Ishikawa (cell line): Measurements from ENCODE around the gene SGCD.

Experiments used
- CEBPB ChIP-seq: IDR thresholded peaks from 2 replicates; pipeline ENCODE4 v1.6.1; 2012
- CREB1 ChIP-seq: IDR thresholded peaks from 2 replicates; pipeline ENCODE4 v1.6.1; 2012; ENCODE audit warnings: low read depth
- EGR1 ChIP-seq: IDR thresholded peaks from 2 replicates; pipeline ENCODE4 v1.6.1; 2012
- EP300 ChIP-seq: IDR thresholded peaks from 2 replicates; pipeline ENCODE4 v1.6.1; 2012; ENCODE audit warnings: borderline replicate concordance
- FOXM1 ChIP-seq: IDR thresholded peaks from 2 replicates; pipeline ENCODE4 v1.6.1; 2012; ENCODE audit warnings: low read depth, borderline replicate concordance
- NFIC ChIP-seq: IDR thresholded peaks from 2 replicates; pipeline ENCODE4 v1.6.1; 2012
- TCF12 ChIP-seq: IDR thresholded peaks from 2 replicates; pipeline ENCODE4 v1.6.1; 2012; ENCODE audit warnings: low read depth
- TEAD4 ChIP-seq: IDR thresholded peaks from 2 replicates; pipeline ENCODE4 v1.6.1; 2012
- YY1 ChIP-seq: IDR thresholded peaks from 2 replicates; pipeline ENCODE4 v1.6.1; 2012; ENCODE audit warnings: low read depth
- ZBTB7A ChIP-seq: IDR thresholded peaks from 2 replicates; pipeline ENCODE4 v1.6.1; 2012; ENCODE audit warnings: low read depth
- TF ChIP-seq, protein P1 (sequence below): IDR thresholded peaks from 2 replicates; pipeline ENCODE4 v1.6.1; 2012
- TF ChIP-seq, protein P2 (sequence below): IDR thresholded peaks from 2 replicates; pipeline ENCODE4 v1.6.1; 2012; ENCODE audit warnings: low read depth, mild to moderate bottlenecking
- TF ChIP-seq, protein P3 (sequence below): IDR thresholded peaks from 2 replicates; pipeline ENCODE4 v1.6.1; 2012

DNA sequence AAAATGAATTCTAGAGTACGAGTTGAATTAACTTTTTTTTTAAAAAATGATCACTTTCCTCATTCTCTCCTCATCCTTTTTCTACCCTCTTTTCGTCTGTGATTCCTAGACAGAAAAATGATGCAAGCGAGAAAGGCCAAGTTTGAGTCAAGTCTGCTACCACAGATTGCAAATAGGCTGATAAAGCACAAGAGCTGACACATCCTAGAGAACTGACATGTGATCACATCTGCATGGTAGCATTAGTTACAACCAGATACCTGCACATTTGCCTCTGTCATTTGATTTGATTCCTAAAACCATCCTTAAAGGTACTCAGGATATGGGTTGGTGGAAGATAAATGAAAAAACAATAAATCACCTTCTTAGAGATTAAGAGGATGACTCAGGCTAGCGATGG lies 297.7 kb downstream of the SGCD start:
- no peak for TF ChIP-seq EGR1
- TF ChIP-seq CEBPB: no peak
- TF ChIP-seq TEAD4: no peak
- TF ChIP-seq EP300: no peak
- TF ChIP-seq NFIC: no peak
- TF ChIP-seq, protein P1, sequence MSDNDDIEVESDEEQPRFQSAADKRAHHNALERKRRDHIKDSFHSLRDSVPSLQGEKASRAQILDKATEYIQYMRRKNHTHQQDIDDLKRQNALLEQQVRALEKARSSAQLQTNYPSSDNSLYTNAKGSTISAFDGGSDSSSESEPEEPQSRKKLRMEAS: no peak
- TF ChIP-seq, protein P2, sequence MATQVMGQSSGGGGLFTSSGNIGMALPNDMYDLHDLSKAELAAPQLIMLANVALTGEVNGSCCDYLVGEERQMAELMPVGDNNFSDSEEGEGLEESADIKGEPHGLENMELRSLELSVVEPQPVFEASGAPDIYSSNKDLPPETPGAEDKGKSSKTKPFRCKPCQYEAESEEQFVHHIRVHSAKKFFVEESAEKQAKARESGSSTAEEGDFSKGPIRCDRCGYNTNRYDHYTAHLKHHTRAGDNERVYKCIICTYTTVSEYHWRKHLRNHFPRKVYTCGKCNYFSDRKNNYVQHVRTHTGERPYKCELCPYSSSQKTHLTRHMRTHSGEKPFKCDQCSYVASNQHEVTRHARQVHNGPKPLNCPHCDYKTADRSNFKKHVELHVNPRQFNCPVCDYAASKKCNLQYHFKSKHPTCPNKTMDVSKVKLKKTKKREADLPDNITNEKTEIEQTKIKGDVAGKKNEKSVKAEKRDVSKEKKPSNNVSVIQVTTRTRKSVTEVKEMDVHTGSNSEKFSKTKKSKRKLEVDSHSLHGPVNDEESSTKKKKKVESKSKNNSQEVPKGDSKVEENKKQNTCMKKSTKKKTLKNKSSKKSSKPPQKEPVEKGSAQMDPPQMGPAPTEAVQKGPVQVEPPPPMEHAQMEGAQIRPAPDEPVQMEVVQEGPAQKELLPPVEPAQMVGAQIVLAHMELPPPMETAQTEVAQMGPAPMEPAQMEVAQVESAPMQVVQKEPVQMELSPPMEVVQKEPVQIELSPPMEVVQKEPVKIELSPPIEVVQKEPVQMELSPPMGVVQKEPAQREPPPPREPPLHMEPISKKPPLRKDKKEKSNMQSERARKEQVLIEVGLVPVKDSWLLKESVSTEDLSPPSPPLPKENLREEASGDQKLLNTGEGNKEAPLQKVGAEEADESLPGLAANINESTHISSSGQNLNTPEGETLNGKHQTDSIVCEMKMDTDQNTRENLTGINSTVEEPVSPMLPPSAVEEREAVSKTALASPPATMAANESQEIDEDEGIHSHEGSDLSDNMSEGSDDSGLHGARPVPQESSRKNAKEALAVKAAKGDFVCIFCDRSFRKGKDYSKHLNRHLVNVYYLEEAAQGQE: no peak
- no peak for TF ChIP-seq CREB1
- TF ChIP-seq TCF12: no peak
- TF ChIP-seq FOXM1: no peak
- TF ChIP-seq YY1: no peak
- TF ChIP-seq, protein P3, sequence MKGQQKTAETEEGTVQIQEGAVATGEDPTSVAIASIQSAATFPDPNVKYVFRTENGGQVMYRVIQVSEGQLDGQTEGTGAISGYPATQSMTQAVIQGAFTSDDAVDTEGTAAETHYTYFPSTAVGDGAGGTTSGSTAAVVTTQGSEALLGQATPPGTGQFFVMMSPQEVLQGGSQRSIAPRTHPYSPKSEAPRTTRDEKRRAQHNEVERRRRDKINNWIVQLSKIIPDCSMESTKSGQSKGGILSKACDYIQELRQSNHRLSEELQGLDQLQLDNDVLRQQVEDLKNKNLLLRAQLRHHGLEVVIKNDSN: no peak
- TF ChIP-seq ZBTB7A: no peak
